SKM-1 (cell line): Measurements from ENCODE around the gene KATNB1.
"Not testable (repeated sequence)": the region's sequence is repeated elsewhere in the genome, so short reads cannot be mapped to it uniquely, and the experiment has no call there.

Source experiments
- DNase-seq: peaks from one replicate; lab custom pipeline; 2025; ENCODE audit not compliant: unreplicated experiment; lab: John Stamatoyannopoulos, UW

The KATNB1 gene

GRCh38 chr16:57766714-57767348 lies 31.3 kb downstream of the KATNB1 start:
- no peak for DNase-seq

DNA sequence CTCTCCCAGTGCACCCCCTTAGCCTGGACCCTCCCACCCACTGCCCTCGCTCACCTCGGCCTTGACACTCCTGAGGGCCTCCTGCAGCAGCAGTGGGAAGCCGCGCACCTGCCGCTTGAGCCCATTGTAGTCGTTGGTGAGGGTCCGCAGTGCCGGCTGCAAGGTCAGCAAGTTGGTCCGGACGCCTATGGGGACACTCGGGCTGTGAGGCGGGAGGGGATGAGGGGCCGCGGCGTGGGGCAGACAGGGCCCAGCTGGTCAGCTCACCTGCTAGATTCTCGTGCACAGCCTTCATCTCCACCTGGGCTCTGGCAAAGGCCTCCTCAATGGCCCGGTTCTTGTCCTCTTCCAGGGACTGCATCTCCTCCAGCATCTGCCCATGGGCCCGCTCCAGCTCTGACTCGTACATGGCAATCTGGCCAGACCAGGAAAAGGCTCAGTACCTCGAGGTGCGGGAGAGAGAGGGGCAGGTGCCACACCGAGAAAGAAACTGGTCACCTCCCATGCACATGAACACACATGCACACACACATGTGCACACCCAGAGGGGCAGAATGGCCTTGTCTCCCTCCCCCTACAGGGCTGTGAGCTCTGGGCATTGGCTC lies 34.1 kb downstream of the KATNB1 start:
- no peak for DNase-seq

DNA sequence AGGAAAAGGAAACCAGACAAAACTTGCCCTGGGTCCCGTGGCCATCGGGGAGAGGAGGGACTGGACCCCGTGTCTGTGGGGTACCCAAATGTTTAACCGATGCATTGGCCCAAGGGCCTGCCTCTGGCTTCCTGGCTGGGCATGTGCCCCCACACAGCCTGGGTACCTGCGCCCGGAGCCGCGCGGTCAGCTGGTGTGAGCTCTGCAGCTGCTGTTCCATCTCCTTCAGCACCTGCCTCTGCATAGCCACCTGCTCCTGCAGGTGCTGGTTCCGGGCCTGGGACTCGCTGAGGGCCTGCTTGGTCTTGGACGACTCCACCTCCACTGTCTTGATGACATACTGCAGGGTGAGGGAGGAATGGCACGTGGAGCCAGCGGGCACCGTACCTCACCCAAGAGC lies 34.8 kb downstream of the KATNB1 start:
- DNase-seq, result no peak

DNA sequence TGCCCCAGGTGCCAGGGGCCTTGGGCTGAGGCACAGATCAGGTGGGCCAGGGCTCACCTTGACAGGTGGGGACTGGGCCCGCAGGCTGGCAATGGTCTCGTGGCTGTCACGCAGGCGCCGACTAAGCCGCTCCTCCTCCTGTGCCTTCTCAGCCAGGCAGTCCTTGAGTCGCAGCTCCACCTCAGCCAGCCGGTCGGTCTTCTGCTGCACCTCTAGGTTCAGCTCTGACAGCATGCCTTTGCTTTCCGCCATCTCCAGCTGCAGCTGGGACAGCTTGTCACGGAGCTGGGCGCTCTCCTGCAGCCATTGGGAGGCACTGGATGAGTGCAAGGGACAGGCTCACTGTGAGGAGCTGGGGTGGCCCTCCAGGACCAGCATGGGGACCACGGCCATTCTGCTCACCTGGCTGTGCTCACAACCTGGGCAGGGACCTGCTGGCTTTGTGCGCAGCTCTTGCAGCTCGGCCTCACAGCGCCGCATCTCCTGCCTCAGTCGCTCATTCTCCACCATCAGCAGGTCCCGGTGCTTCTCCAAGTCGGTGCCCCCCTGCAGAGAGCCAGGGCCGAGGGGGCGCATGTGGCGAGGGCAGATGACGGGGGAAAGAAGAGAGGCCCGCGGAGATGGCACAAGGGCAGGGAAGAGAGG lies 35.7 kb downstream of the KATNB1 start:
- no peak for DNase-seq

DNA sequence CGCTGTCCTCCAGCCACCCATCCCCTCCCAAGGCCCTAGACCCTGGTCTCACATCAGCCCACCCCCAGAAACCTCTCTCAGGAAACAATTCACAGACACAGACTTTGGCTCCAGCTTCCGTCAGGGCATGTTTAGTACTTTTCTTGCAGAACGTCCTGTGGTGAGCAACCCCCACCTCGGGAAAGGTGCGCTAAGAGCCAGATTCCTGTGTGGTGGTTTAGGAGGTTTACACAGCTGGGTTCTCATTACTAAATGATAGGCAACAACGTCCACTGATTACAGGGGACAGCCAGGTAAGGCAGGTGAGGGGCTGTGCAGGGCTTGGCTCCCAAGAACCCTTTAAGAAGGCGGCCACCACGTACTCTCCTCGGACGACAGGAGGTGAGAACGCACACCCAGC lies 37.4 kb downstream of the KATNB1 start:
- no peak for DNase-seq

DNA sequence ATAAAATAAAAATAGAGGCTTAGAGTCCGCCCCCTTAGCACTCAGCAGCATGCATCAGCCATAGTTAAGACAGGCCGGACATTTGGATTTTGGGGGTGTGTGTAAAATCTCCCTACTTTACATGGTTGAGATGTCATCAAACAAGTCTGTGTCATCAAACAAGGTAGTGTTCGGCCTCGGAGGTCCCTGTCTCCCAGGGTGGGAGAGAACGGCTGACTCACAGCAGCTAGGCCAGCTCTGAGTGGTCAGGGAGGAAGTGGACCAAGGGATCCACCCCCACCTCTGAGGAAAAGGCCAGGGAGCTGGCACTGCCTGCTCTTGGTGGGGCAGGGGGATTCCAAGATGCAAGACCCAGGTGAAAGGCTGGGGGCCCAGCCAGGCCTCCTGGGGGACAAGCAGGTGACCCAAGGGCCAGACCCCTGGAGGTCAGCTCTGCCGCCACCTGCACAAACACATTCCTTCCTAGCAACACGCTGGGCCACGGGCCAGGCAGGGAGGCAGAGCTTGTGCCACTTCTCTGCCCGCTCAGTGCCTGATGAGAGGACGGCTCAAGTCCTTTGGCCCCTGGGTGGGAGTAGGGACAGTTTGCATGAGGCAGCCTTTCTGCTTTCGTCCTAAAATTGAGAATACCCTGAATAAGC lies 38.2 kb downstream of the KATNB1 start:
- no peak for DNase-seq

DNA sequence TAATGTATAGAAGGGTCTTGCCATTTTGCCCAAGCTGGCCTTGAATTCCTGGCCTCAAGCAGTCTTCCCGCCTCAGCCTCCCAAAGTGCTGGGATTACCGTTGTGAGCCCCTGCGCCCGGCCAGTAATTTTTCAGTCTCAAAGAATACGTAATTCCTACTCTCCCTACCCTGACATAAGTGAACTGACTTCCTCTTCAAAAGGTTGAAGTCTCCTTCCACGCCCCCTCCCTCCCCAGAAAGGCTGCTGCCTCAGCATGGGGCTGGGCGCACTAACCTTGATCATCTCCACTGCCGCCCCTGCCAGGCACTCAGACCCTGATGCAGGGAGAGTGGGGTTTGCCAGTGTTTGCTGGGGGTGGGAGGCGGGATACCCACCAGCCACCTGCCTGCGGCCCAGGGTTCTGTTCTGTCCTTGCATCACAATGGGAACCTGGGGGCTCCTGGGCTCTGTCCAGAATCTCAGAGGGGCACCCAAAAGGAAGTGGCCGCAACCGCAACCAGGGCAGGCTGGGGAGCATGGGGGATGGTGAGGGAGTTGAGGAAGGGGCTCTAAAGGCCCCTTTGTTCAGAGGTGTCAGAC lies 39.2 kb downstream of the KATNB1 start:
- DNase-seq, result peak; percentile 4

- no peak for DNase-seq
These were observed 40.3 kb downstream of the KATNB1 start for GRCh38 chr16:57775661-57776469.

DNA sequence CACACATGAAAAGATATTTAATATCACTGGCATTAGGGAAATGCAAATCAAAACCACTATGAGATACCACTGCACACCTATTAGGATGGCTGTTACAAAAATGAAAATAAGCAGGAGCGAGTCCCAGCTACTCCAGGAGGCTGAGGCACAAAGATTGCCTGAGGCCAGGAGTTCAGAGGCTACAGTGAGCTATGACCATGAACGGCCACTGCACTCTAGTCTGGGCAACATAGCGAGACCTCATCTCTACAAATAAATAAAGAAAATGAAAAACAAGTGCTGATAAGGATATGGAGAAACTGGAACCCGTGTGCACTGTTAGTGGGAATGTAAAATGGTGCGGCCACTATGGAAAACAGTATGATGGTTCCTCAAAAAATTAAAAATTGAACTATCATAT lies 43.1 kb downstream of the KATNB1 start:
- no peak for DNase-seq

DNA sequence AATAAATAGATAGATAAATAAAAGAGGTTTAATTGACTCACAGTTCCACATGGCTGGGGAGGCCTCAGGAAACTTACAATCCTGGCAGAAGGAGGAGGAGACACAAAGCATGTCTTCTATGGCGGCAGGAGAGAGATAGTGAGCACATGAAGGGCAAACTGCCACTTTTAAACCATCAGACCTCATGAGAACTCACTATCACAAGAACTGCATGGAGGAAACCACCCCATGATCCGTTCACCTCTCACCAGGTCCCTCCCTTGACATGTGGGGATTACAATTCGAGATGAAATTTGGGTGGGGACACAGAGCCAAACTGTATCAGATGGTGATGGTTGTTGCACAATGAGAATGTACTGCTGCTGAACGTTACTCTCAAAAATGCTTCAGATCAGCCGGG lies 44.3 kb downstream of the KATNB1 start:
- DNase-seq, result not testable (repeated sequence)

GRCh38 chr16:57781349-57781740 lies 45.8 kb downstream of the KATNB1 start:
- no peak for DNase-seq

DNA sequence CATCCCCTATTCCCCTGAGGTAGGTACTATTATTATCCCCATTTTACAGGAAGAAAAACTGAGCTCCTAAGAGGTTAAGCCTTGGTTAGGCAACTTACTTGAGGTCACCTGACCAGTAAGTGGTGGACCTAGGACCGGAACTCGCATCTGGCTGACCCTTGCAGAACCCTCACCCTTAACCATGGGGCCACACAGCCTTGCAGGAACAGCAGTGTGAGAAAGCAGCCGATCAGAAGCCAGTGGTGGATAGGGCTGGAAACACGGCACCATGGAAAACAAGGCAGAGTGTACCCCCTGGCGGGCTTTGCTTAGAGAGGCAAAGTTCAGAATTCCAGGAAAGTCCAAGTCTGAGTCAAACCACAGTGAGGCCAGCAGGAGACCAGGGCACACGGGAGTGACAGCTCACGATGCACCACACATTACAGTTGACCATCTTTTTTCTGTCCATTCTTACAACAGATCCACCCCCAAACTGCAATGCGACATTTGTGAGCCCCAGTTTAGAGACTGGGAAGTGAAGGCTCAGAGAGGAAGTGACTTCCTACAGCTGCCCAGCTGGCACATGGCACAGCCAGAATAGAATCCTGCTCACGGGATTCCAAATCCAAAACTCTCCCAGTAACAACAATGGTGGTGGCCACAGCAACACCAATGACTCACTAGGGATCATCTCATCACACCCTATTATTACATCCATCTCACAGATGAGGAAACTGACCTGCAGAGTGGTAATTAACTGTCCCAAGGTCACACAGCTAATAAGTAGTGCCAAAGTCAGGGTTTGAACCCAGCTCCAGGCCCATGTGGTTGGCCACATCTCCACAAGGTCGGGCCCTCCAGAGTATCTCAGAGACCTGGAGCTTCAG lies 46.4 kb downstream of the KATNB1 start:
- DNase-seq, result no peak

GRCh38 chr16:57782607-57783055 lies 47.1 kb downstream of the KATNB1 start:
- DNase-seq, result not testable (repeated sequence)

GRCh38 chr16:57783116-57783515 lies 47.5 kb downstream of the KATNB1 start:
- no peak for DNase-seq

DNA sequence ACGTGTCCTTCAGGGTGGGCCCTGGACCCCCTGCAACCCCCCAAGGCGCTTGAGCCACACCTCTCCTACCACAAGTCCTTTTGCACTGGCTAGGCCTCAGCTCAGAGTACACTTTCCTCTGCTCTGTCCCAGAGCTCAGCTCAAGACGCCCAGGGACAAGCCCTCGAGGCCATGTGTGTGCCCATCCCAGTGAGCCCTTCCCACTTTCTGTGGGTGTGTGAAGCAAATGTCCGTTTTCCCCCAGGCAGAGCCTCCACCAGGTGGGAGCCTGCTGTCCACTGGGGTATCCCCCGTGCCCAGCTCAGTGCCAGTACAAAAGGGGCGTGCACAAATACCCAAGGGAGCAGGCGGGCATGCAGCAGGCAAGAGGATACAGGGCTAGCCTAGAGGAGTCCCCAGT lies 48.3 kb downstream of the KATNB1 start:
- DNase-seq, result no peak

DNA sequence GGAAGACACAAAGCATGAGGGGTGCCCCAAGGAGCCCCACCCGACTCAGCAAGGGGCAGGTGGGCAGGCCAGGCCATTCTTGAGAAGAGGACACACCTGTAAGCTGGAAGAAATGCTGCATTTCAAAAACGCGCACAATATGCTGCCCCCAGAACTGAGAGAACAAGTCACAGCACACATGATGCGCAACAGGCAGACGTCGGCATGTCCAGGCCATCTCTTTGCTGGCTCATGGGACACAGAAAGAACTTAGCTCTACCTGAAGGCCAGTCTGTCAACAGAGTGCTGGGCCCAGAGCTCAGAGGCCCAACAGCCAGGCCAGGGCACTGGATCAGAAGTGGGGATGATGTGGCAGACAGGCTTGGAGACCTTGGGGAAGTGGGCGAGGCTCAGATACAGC lies 48.8 kb downstream of the KATNB1 start:
- DNase-seq, result no peak

DNA sequence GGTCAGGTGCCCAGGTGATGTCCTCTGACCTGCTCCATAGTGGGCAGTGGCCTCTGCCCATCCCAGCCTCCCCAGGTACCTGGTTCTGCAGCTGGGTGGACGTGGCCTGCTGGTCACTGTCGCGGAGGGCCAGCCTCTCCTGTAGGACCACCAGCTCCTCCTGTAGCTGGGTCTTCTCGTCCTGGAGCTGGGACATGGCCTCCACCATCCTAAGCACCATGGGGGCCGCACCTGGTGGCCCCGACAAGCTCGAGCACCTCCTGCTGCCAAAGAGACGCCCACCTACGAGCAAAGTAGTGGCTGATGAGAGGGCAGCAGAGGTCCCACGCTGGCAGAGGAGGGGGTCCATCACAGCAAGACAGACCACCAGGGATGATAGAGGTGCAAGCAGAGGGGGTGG lies 49.8 kb downstream of the KATNB1 start:
- DNase-seq, result no peak

DNA sequence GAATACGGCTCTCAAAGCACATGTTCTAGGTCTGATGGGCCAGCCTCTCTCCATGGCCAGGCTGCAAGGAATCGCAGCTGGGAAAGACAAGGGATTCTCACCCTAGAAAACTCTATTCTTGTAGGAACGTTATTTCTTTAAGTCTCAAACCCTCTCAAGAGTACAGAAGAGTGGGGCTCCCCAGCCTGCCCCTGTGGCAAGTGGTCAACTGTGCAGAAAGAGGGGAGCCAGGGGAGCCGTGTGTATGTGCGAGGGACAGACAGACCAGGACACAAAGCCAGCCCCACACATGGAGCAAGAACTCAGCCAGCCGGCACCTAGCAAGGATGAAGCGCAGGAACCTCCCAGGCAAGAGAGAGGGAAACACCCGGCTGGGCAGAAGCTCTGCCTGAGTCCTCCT lies 50.4 kb downstream of the KATNB1 start:
- no peak for DNase-seq

DNA sequence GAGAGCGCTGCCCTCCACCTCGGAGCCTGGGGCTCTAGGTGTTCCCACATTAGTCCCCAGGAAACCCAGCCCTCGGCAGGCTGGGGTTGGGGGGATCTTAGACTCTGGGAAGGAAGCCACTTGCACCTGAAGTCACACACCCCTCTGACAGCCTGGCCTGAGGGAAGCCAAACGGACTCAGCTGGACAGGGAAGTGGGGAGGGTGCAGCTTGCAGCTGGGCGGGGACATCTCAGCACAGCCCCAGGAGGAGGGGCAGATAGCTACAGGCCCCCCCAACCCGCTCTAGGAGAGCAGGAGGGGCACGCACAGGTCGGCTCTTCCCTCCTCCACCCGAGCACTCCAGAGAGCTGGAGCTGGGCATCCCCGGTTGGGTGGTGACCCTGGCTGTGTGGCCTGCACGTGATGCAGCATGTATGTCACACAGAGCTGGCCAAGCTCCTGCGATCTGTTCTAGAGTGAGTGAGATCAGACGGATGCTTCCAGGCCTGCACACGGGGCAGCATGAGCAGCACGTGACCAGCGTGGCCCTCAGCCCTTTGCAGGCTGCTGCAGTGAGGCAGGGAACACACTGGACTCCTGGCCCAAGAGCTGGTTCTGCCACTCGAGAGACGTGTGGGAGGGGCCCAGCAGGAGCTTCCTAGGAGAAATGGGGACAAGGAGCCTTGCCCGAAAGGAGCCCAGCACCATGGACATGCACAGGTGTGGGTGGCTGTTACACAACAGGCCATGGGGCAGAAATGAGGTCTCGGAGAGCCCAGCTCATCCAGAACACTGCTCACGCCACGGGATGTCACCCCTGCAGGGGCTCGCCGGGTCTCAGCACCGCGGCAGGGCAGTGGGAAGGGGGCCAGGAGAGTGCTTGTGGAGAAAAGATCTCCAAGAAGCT lies 51.3 kb downstream of the KATNB1 start:
- no peak for DNase-seq
